Liver (tissue), 9 donors: ENCODE data around the gene CDRT4. TPM values are rescaled to one million over a fixed set of nuclear protein-coding genes. Genes with fewer than 3 reads are reported as not detected.

Experiments
- DNase-seq: peaks from one replicate; pipeline ENCODE4 v3.0.0-alpha.2; 2017; ENCODE audit warnings: low spot score
- H3K27ac ChIP-seq, 2 donors: one replicate each; pipeline ENCODE4 v1.7.0; 2013; ENCODE audit warnings: inconsistent platforms in 2 of 2, low read length in 2 of 2, control low read depth in 1 of 2, low read depth in 1 of 2, mild to moderate bottlenecking in 1 of 2
- H3K27me3 ChIP-seq, 4 donors: one replicate each; pipeline versions ENCODE4 v1.6.1 to v1.7.0; 2013; ENCODE audit warnings: low read length in 3 of 4, inconsistent platforms in 1 of 4, mild to moderate bottlenecking in 1 of 4, moderate library complexity in 1 of 4; ENCODE audit not compliant: control insufficient read depth in 4 of 4, insufficient read depth in 4 of 4
- H3K36me3 ChIP-seq, 4 donors: one replicate each; pipeline versions ENCODE4 v1.6.1 to v1.7.0; 2013; ENCODE audit warnings: low read length in 3 of 4, mild to moderate bottlenecking in 3 of 4, low read depth in 1 of 4, moderate library complexity in 1 of 4; ENCODE audit not compliant: control insufficient read depth in 4 of 4, insufficient read depth in 3 of 4
- H3K4me1 ChIP-seq, 4 donors: one replicate each; pipeline versions ENCODE4 v1.6.1 to v1.7.0; 2013; ENCODE audit warnings: low read length in 3 of 4, mild to moderate bottlenecking in 3 of 4, moderate library complexity in 1 of 4; ENCODE audit not compliant: control insufficient read depth in 4 of 4, insufficient read depth in 4 of 4
- H3K4me3 ChIP-seq, 3 donors: one replicate each; pipeline versions ENCODE4 v1.6.1 to v1.7.0; 2013; ENCODE audit warnings: low read length in 3 of 3, control low read depth in 1 of 3, low read depth in 1 of 3, mild to moderate bottlenecking in 1 of 3
- H3K9ac ChIP-seq, 2 donors: one replicate each; pipeline ENCODE4 v1.7.0; 2013; ENCODE audit warnings: low read length in 2 of 2, mild to moderate bottlenecking in 2 of 2, moderate library complexity in 2 of 2, control low read depth in 1 of 2, low read depth in 1 of 2
- H3K9me3 ChIP-seq, 4 donors: one replicate each; pipeline versions ENCODE4 v1.6.1 to v1.7.0; 2013; ENCODE audit warnings: low read length in 3 of 4; ENCODE audit not compliant: control insufficient read depth in 4 of 4
- ATF3 ChIP-seq: IDR thresholded peaks from 2 replicates; pipeline ENCODE4 v1.6.1; 2016; ENCODE audit warnings: antibody characterized with exemption
- CTCF ChIP-seq: fragments of 150-350 bp; IDR thresholded peaks from 2 replicates; pipeline ENCODE4 v1.5.1; 2017; ENCODE audit warnings: improper control_type of control experiment, low read depth, low read length; ENCODE audit not compliant: missing input control
- EGR1 ChIP-seq, 2 donors: IDR thresholded peaks; 2 replicates each; pipeline ENCODE4 v1.6.1; 2016 to 2018; ENCODE audit warnings: antibody characterized with exemption in 2 of 2, low read depth in 2 of 2
- FOXA1 ChIP-seq: IDR thresholded peaks from 2 replicates; pipeline ENCODE4 v1.6.1; 2016; ENCODE audit warnings: antibody characterized with exemption
- FOXA2 ChIP-seq: IDR thresholded peaks from 2 replicates; pipeline ENCODE4 v1.6.1; 2016; ENCODE audit warnings: antibody characterized with exemption
- HNF4A ChIP-seq, 2 donors: conservative IDR thresholded peaks; 2 replicates each; pipeline ENCODE4 v1.6.1; 2016; ENCODE audit warnings: antibody characterized with exemption in 2 of 2, mild to moderate bottlenecking in 2 of 2
- HNF4G ChIP-seq: IDR thresholded peaks from 2 replicates; pipeline ENCODE4 v1.6.1; 2016; ENCODE audit warnings: antibody characterized with exemption
- JUND ChIP-seq, 2 donors: IDR thresholded peaks; 2 replicates each; pipeline ENCODE4 v1.6.1; 2016; ENCODE audit warnings: antibody characterized with exemption in 2 of 2
- NR2F2 ChIP-seq: IDR thresholded peaks from 2 replicates; pipeline ENCODE4 v1.6.1; 2016; ENCODE audit warnings: antibody characterized with exemption
- RAD21 ChIP-seq, 2 donors: IDR thresholded peaks; 2 replicates each; pipeline ENCODE4 v1.6.1; 2016; ENCODE audit warnings: antibody characterized with exemption in 2 of 2, mild to moderate bottlenecking in 2 of 2
- SP1 ChIP-seq: IDR thresholded peaks from 2 replicates; pipeline ENCODE4 v1.6.1; 2018; ENCODE audit warnings: antibody characterized with exemption, mild to moderate bottlenecking
- TAF1 ChIP-seq: conservative IDR thresholded peaks from 2 replicates; pipeline ENCODE4 v1.6.1; 2016; ENCODE audit warnings: antibody characterized with exemption, mild to moderate bottlenecking
- YY1 ChIP-seq: IDR thresholded peaks from 2 replicates; pipeline ENCODE4 v1.6.1; 2016; ENCODE audit warnings: antibody characterized with exemption, mild to moderate bottlenecking
- WGBS: extraction: QIAGEN DNeasy Blood & Tissue Kit; methylation state at CpG from one replicate; pipeline ENCODE4 v1.1.7; 2013; 5-methylcytosine and 5-hydroxymethylcytosine counted together
- polyA plus RNA-seq, 2 donors: library from polyadenylated mRNA; stranded (reverse) in 1 of 2; unstranded in 1 of 2; fragments of 200-250 nt in 1 of 2; fragments of >200 nt in 1 of 2; fragmentation: Nextera tagmentation in 1 of 2; extraction: Ambion mirVana in 1 of 2; gene quantifications; one replicate each; pipeline versions ENCODE4 v1.2.1 to v1.2.3, GENCODE V29; 2013 to 2015
- total RNA-seq, 2 donors: library from RNA; depleted of rRNA; stranded (reverse); fragments of >200 nt; gene quantifications; one replicate each; pipeline ENCODE4 v1.2.3, GENCODE V29; 2014
- TF ChIP-seq, protein P1 (sequence below): IDR thresholded peaks from 2 replicates; pipeline ENCODE4 v1.6.1; 2016; ENCODE audit warnings: antibody characterized with exemption, mild to moderate bottlenecking
- TF ChIP-seq, protein P2 (sequence below): IDR thresholded peaks from 2 replicates; pipeline ENCODE4 v1.6.1; 2016; ENCODE audit warnings: antibody characterized with exemption
- donor health status: healthy.
- donor health status: healthy.
- donor health status: healthy.
- donor health status: healthy.
- donor health status: healthy.

Gene CDRT4
- total and polyA plus RNA-seq, 4 donors, result 0.43 to 3.3 (median 1.8) TPM; not detected in 1

GRCh38 chr17:15462976-15463772, 4.2 kb downstream of the CDRT4 start:
- Histone ChIP-seq H3K4me1 (peaks cover 0 to 3% (median 1%) of the 10 kb centered on the region in 4 donors), H3K36me3 (no peaks in the 10 kb centered on the region), H3K27ac (no peak overlapping the region), H3K4me3 (no peak overlapping the region), H3K9me3 (no peaks in the 10 kb centered on the region), H3K27me3 (no peaks in the 10 kb centered on the region), H3K9ac (no peak overlapping the region)
- DNase-seq, result no peak
- TF ChIP-seq RAD21 (IDR thresholded peaks at IDR 0.05), result no peak
- no peak for TF ChIP-seq NR2F2
- no peak for TF ChIP-seq FOXA2
- TF ChIP-seq ATF3, result no peak
- no peak for TF ChIP-seq CTCF
- no peak for TF ChIP-seq YY1
- TF ChIP-seq, protein P1, sequence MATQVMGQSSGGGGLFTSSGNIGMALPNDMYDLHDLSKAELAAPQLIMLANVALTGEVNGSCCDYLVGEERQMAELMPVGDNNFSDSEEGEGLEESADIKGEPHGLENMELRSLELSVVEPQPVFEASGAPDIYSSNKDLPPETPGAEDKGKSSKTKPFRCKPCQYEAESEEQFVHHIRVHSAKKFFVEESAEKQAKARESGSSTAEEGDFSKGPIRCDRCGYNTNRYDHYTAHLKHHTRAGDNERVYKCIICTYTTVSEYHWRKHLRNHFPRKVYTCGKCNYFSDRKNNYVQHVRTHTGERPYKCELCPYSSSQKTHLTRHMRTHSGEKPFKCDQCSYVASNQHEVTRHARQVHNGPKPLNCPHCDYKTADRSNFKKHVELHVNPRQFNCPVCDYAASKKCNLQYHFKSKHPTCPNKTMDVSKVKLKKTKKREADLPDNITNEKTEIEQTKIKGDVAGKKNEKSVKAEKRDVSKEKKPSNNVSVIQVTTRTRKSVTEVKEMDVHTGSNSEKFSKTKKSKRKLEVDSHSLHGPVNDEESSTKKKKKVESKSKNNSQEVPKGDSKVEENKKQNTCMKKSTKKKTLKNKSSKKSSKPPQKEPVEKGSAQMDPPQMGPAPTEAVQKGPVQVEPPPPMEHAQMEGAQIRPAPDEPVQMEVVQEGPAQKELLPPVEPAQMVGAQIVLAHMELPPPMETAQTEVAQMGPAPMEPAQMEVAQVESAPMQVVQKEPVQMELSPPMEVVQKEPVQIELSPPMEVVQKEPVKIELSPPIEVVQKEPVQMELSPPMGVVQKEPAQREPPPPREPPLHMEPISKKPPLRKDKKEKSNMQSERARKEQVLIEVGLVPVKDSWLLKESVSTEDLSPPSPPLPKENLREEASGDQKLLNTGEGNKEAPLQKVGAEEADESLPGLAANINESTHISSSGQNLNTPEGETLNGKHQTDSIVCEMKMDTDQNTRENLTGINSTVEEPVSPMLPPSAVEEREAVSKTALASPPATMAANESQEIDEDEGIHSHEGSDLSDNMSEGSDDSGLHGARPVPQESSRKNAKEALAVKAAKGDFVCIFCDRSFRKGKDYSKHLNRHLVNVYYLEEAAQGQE, result no peak
- no peak for TF ChIP-seq SP1
- no peak for TF ChIP-seq JUND (IDR thresholded peaks at IDR 0.05)
- no peak for TF ChIP-seq TAF1
- TF ChIP-seq FOXA1, result no peak
- no peak for TF ChIP-seq HNF4G
- no peak for TF ChIP-seq EGR1 (IDR thresholded peaks at IDR 0.05; ENCODE audit: low read depth in 2 of 2)
- TF ChIP-seq HNF4A (conservative IDR thresholded peaks at IDR 0.05), result no peak
- 73% methylated on average over 11 of the region's 11 CpGs for WGBS

- no peaks in the 10 kb centered on the region for H3K27me3 ChIP-seq
- no peak for DNase-seq
- no peaks in the 10 kb centered on the region for H3K4me1 ChIP-seq
- TF ChIP-seq, protein P2, sequence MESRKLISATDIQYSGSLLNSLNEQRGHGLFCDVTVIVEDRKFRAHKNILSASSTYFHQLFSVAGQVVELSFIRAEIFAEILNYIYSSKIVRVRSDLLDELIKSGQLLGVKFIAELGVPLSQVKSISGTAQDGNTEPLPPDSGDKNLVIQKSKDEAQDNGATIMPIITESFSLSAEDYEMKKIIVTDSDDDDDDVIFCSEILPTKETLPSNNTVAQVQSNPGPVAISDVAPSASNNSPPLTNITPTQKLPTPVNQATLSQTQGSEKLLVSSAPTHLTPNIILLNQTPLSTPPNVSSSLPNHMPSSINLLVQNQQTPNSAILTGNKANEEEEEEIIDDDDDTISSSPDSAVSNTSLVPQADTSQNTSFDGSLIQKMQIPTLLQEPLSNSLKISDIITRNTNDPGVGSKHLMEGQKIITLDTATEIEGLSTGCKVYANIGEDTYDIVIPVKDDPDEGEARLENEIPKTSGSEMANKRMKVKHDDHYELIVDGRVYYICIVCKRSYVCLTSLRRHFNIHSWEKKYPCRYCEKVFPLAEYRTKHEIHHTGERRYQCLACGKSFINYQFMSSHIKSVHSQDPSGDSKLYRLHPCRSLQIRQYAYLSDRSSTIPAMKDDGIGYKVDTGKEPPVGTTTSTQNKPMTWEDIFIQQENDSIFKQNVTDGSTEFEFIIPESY, result no peak
- no peak for TF ChIP-seq FOXA2
- no peak for TF ChIP-seq EGR1 (IDR thresholded peaks at IDR 0.05; ENCODE audit: low read depth in 2 of 2)
- TF ChIP-seq JUND (IDR thresholded peaks at IDR 0.05), result no peak
- no peak for TF ChIP-seq SP1
- TF ChIP-seq, protein P1, result no peak
- no peak for TF ChIP-seq TAF1
- TF ChIP-seq RAD21 (IDR thresholded peaks at IDR 0.05), result no peak
- no peak overlapping the region for H3K27ac ChIP-seq
- no peak overlapping the region for H3K4me3 ChIP-seq
- whole genome bisulfite sequencing, result 82% methylated on average over 7 of the region's 7 CpGs
- peaks cover 0 to 3% (median 0%) of the 10 kb centered on the region in 4 donors for H3K36me3 ChIP-seq
- no peak overlapping the region for H3K9ac ChIP-seq
- H3K9me3 ChIP-seq, result peaks cover 0 to 5% (median 1%) of the 10 kb centered on the region in 4 donors
These were observed 9.7 kb downstream of the CDRT4 start for GRCh38 chr17:15457723-15458094.
